GM21576 (cell line): ENCODE measurements around the gene GIGYF2.

Experiments used
- ATAC-seq: cut with Tn5 transposase; IDR thresholded peaks from one replicate; pipeline ENCODE4 v1.9.1; 2021; ENCODE audit warnings: mild to moderate bottlenecking, moderate library complexity; ENCODE audit not compliant: unreplicated experiment

The GIGYF2 gene

DNA sequence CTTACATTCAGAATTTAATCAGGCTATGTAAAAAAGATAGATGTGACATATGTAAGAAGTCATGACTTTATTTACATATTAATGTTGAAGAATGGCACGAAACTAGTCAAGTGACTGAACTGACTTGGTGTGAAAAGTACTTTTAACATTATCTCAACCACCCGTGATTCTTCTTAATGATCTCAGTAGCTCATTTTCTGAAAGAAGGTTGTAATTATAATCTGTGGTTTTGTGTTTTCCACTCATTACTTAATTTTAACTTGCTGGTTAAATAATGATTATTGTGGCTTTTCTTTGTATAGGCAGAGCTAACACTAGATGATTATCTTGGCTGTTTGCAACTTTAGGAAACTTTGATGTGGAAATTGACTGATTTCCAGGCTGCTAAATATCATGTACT, 60.8 kb downstream of the GIGYF2 start:
- ATAC-seq = no peak

DNA sequence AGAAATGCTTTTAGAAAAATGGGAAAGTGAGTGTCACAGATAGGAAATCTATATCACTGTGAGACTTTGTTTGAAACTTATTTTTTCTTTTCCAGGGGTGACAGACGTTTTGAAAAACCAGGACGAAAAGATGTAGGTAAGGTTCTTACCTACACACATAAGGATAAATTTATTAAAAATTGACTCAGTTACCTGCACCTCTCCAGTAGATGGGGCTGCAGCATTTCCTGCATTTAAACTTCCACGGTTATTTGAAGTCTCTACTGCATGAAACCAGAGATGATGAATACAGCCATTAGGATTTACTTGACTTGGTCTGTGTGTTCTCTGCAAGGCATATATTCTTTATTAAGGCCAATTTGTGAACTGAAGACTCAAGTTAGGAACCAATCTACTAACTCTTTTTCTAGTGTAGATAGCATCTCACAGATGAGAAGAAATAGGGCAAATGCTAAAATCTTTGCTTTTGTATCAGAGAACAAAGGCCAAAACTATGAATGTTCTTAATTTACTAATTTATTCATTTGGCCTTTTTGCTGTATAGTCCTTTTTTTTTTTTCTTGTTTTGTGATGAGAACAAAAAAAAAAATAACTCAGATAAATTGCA, 64.3 kb downstream of the GIGYF2 start:
- ATAC-seq = no peak

DNA sequence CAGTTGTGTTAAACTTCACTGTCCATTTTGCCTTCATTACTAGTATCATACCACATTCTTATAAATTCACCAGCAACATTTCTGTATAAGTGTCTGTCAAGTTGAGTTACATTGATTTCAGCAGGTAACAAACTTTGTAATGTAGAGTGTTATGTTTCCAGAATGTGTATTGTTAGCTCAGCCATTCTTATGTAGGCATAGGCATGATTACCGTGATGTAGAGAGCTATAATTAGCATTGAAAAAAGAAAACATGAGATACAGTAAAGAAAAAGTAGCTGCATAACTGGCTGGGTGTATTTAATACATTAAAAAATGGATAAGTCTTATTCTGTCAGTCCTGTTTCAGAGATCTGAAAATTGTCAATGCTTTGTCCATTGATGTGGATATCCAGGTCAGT, 70.7 kb downstream of the GIGYF2 start:
- ATAC-seq = no peak

DNA sequence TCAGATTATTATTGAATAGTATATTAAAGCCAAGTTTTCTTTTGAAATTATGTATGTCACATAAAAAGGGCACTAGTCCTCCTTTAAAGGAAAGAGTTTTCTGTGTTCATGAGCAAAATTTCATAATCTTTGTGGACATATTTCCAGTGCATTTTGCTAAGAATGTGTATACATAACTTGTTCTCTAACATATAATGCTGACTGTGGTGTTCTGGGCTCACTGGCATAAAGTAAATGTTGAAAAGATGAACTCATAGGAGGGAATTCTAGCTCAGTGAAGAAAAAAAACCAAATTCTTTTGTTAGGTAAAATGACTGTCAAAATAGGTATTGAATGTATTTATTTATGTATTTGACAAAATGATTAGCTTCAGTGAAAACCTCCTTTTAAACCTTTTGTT, 73.1 kb downstream of the GIGYF2 start:
- no peak for ATAC-seq

DNA sequence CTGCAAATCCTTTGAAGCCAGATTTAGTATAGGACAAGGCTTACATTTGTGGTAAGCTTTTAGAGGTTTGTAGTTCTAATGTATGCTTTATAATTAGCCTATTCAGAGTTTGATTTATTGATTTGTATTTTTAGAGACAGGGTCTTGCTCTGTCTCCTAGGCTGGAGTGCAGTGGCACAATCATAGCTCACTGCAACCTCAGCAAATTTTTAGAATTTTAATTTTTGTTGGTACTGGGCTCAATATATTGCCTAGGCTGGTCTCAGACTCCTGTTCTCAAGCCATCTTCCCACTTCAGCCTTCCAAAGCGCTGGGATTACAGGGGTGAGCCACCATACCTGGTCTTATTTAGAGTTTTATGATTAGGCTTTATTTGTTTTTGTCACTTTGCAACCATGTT, 74.7 kb downstream of the GIGYF2 start:
- no peak for ATAC-seq

DNA sequence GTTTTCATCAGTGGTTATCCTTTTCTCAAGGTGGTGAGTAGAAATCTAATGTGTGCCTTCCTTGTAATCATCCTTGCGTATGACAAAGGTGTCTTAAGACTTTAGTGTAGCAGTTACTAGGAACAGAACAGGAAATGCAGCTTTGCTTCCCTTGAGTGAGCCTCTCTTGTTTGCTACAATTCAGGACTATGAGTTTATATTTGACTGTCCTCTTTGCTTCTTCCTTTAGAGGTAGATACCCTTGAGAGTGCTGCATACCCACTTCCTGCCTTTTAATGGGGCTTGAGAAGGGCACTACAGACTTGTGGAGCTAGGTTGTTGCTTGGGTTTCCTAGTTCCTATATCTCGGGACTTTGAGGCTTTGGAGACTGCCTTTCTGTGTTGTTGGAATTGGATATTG, 75.4 kb downstream of the GIGYF2 start:
- ATAC-seq = peak; percentile 55

DNA sequence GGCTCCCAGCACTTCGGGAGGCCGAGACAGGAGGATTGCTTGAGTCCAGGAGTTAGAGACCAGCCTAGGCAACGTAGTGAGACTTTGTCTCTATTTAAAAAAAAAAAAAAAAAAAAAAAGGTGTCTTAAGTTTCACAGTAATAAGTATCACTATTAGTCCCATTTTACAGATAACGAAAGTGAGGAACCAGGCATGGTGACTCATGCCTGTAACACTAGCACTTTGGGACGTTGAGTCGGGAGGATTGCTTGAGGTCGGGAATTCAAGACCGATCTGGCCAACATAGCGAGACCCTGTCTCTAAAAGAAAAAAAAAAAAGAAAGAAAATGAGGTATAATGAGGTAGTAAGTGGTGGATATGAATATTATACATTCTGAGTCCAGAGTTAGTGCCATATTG, 76.7 kb downstream of the GIGYF2 start:
- ATAC-seq = no peak

DNA sequence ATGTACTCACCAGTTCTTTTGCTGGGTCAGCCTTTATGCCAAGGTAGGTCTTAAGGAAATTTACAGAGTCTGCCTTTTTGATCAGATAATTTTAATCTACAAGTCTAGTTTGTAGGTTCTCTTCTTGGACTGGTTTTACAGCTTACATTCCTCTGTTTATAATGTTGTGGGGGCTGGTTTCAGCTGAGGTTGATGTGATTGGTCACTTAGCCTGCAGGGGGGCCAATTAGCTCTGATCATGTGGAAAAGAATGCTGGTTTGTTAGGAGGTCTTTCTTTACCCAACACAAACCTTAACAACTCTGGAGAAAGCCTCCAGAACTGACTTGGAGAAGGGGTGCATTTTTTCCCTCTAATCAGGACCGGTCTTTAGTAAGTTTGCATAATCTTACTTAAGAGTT, 79.3 kb downstream of the GIGYF2 start, which contains the start of gene KCNJ13:
KCNJ13 (minus strand) TSS at position 131 of the 400 bp plus-strand sequence. CDS start 5,203 bp downstream, outside the sequence.
- ATAC-seq = no peak

DNA sequence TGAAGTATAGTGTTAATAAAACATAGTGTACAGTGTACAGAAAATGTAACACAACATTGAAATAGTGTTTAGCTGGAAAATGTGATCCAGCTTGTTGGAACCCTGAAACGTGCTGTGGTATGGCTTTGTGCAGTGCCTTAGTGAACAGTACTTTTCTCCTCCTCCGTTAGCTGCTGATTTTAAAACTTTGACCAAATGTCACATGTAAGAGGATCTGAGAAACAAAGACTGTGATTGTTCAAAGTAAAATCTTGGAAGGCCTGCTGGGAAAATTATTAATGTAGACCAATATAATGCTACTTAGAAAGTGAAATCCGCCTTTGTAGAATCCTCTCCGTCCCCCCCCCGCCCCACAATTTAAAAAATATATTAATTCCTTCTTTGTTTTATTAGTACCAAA, 80.1 kb downstream of the GIGYF2 start:
- ATAC-seq = no peak

DNA sequence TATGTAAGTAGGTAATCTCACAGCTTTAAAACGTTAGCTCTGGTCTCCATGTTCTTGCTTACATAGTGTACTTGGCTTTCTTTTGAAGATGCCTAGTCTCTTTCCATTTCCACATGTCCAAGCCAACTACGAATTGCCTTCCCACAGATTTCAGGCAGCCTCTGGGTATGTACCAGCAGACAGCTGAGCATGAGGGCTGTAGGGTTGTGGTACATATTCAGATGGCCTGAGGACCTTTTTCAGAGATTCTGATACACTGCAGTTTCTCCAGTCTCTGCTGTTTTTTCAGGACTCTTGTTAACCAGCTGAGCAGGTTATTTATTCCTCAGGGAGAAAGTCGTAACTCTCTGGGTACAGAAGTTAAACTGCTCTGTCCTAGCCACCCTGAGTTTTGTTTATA, 82.3 kb downstream of the GIGYF2 start:
- ATAC-seq = no peak

DNA sequence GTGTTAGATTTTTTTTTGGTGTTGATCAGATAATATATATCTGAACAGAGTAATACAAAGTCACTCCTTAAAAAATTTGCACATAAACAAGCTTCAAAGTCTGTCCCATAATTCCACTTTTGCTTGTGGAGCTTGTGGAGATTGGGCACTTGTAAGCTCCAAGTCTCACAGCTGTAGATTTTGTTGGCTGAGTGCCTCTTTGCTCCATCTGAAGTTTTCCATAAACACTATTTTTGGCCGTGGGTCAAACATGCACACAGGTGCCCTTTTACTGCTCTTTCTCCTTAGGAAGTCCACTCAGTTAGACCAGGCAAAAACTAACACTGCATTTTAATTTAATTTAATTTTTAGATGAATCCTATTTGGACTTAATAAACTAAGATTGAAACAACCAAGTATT, 82.8 kb downstream of the GIGYF2 start:
- no peak for ATAC-seq

DNA sequence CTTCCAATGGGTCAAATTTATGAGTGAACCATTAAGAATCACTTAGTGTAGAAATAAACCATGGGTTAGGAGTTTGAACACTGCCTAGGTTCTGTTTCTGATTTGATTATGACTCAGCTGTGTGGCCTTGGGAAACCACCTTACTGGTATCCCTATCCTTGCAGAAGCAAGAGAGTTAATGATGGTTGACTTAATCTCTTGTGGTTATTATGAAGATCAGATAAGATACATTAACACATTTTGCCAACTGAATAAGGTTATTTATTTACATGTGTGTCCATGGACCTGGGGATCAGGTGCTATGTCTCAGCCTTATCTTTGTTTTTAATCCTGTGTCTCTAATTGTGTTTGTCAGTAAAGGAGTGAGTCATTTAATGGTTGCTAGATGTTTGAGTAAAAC, 84.6 kb downstream of the GIGYF2 start:
- ATAC-seq = peak; percentile 87

DNA sequence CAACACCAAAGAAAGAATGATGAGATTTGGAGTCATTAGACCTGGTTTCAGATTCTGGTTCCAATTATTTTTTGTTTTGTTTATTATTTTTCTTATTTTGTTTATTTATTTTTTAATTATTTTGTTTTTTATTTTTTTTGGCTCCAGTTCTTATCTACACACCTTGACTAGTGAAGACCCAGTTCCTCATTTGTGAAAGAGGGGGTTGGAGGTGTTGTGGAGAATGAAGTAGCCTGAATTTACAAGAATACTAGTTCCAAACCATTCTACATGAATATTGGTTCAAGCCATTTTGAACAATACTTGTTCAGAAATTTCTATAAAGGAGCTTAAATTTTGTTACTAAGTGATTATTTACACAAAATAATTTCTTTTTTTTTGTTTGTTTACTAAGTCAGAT, 86.1 kb downstream of the GIGYF2 start:
- no peak for ATAC-seq

DNA sequence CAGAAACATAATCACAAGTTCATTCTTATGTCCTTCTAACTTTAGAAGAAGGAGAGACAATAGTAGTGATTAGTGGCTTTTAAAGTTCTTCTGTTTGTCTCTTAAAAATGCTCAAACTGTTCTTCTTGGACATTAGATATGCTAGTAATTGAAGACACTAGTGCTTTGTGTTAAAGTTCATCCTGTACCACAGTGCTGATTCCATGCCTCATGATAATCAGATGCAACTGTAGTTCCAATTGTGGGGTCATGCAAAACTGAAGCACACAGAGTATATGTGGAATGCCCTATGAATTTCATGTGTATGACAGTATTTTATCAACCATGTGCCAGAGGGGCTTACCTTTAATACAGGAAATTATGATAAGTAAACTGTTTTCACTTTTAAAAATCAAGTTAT, 90.7 kb downstream of the GIGYF2 start:
- no peak for ATAC-seq

DNA sequence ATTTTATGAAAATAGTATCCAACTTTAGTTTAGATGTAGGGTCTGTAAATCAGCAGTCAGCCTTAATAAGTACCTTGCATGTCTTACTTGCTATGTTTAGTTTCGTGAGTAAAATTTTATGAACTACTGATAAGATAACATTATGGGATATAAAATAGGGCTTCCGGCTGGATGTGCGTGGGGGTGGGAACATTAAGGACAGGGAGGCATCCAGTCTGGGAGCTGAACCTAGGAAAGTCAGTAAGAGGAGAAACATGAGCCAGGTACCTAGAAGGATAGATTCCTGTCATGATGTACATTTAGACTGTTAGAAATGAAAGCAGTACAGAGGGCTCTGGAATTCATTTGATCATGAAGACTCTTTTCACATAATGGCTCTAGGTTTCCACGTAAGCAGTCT, 92.0 kb downstream of the GIGYF2 start:
- no peak for ATAC-seq

DNA sequence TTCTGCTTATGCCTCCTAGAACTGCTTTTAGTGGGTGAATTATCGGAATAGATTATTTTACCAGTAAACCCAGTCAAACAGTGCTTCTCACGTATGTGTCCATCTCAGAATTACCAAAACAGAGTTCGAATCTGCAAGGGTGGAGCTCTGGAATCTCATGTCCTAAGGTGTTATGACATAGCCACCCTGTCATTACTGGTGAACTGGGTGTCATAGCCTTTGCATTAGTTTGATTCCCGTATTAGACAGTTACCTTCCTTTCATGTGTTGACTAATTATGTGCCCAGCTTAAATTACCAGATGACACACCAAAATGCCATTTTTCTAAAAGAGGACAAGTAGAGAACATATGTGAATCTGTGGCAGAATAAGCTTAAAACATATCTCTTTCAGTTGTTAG, 94.4 kb downstream of the GIGYF2 start:
- ATAC-seq = no peak

DNA sequence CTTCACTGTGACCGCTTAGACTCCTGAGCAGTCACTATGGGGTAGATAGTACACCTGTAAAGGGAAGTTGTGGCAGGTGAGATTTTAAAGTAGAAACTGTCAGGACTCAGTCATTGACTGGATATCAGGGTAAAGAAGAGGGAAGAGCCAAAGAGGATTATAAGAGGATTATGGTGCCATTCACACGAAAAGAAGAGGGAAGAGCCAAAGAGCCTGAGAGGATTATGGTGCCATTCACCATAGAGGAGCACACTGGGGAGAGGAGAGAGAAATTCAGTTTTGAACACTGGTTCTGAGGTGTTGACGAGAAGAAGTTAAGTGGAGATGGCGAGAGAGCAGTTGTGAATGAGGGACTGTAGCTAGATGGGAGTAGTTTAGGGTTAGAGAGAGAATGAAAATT, 96.1 kb downstream of the GIGYF2 start:
- no peak for ATAC-seq

DNA sequence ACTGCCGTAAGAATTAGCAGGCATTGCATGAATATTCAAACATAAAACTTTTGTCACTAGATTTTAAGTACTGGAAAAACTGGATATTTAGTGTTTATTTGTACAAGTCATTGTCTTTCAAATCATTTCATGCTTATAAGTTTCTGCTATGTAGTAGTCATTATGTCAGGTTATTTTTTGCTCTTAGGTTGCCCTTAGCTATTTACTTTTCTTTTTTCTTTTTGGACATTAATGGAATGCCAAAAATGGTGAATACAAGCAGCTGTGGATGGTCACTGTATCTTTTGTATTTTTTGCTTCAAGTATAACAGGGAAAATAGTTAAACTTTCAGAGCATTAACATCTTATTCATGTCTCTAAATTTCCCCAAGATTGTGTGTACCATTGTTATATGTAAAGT, 97.8 kb downstream of the GIGYF2 start:
- no peak for ATAC-seq

DNA sequence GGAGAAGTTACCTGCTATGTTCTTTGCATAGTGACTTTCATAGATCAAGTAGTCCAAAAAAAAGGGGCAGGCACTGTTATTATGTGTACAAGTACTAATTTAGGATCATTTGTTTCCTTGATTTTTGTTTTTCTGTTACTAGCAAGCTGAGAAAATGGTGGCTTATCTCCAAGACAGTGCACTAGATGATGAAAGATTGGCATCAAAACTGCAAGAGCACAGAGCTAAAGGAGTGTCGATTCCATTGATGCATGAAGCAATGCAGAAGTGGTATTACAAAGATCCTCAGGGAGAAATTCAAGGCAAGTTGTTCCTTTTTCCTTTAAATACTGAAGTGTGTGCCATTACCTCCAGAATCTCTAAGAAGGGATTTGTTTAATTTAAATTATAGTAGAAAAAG, 98.8 kb downstream of the GIGYF2 start:
- no peak for ATAC-seq

DNA sequence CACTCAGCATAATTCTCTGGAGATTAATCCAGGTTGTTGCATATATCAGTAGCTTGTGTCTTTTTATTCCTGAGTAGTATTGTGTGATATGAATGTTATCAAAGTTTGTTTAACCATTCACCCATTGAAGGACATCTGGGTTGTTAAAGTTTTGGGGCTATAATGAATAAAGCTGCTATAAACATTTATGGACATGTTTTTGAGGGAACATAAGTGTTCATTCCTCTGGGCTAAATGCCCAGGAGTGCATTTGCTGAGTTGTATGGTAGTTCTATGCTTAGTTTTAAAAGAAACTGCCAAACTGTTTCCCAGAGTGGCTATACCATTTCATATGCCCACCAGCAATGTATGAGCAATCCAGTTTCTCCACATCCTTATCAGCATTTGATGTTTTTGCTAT, 101.1 kb downstream of the GIGYF2 start:
- ATAC-seq = no peak

DNA sequence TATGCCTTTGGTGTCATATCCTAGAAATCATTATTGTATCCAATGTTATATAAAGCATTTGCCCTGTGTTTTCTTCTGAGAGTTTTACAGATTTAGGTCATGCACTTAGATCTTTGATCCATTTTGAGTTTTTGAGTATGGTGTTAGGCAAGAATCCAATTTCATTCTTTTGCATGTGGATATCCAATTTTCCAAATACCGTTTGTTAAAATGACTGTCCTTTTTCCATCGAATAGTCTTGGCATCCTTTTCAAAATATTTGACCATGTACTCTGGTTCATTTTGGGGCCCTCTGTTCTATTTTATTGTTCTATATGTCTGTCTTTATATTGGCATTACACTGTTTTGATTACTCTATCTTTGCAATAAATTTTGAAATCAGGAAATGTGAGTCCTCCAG, 103.0 kb downstream of the GIGYF2 start:
- ATAC-seq = no peak

DNA sequence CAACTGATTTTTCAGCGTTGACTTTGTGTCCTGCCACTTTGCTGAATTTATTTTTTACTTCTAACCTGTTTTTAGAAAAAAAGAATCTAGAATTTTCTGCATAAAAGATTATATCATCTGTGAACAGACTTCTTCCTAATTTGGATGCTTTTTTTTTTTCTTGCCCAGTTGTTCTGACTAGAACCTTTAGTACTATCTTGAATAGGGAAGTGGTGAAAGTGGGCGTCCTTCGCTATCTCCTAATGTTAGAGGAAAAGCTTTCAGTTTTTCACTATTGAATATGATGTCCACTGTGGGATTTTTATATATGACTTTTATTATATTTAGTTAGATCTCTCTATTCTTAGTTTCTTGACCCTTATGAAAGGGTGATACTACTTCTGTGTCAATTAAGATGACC, 105.0 kb downstream of the GIGYF2 start:
- ATAC-seq = no peak

DNA sequence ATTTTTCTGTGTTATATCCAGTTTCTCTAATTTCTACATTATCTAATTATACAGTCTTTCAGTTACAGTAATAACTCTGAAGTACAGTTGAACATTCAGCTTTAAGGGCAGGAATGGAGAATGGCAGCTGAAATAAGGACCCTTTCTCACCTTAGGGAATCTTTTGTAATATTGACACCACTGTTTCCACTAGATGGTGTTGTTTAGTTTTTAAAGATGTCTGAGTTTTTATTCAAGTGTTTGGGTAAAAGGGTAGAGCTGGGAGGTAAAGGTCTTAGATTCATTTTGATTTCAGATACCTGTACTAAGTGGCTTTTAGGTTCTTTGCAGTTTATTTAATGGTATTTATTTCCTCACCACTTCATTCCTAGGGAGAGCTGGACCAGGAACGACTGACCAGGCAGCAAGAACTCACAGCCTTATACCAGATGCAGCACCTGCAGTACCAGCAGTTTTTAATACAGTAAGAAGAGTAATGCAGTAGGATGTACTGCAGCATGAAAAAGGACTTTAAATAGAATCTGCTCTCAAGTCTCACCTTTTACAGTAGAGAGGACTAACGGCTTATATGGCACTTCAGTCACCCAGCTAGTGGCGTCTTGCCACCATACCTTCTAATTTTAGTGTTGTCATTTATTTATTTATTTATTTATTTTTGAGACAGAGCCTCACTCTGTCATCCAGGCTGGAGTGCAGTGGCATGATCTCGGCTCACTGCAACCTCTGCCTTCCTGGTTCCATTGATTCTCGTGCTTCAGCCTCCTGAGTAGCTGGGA, 112.4 kb downstream of the GIGYF2 start:
- ATAC-seq = no peak
